ENCODE measurements around the gene ARAP1.

ARAP1 gene

DNA sequence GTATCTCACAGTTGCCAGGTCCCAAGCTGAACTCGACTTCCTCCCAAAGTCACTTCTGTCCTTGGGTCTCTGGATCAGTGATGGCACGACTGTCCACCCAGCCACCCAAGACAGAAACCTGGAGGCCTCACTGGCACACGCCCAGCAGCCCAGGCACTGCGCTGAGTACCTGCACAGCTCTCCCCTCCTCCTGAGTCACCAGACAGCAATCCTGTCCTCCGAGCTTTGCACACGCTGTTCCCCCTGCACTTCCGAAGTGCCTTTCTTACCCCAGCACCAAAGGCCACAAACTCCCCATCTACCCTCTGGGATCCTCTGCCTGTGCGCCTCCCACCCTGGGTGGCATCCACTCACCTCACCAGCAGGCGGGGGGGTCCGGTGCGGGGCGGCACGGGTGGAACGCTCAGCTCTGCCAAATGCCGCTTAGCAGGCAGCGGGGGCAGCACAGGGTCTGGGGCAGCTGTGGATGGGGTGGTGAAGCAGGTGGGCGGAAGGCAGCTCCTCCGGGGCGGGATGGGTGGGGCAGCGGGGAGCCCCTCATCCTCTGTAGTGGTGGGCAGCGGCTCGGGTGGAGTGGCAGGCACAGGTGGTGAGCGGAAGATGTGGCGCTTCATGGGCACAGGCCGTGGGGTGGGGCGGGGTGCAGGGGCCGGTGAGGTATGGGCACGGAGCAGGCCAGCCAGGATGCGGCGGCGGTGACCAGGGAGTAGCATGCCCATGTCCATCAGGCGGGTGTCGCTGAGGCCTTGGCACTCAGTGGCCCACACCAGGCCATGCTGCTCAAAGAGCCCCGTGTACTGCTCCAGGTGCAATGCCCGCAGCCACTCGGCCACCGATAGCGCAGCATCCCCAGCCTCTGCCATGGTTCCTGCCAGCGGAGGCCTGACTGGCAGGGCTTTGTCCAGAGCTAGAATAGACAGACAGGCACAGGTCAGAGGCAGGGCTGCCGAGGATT lies 25.7 kb downstream of the ARAP1 start:
- TF ChIP-seq, protein P1, sequence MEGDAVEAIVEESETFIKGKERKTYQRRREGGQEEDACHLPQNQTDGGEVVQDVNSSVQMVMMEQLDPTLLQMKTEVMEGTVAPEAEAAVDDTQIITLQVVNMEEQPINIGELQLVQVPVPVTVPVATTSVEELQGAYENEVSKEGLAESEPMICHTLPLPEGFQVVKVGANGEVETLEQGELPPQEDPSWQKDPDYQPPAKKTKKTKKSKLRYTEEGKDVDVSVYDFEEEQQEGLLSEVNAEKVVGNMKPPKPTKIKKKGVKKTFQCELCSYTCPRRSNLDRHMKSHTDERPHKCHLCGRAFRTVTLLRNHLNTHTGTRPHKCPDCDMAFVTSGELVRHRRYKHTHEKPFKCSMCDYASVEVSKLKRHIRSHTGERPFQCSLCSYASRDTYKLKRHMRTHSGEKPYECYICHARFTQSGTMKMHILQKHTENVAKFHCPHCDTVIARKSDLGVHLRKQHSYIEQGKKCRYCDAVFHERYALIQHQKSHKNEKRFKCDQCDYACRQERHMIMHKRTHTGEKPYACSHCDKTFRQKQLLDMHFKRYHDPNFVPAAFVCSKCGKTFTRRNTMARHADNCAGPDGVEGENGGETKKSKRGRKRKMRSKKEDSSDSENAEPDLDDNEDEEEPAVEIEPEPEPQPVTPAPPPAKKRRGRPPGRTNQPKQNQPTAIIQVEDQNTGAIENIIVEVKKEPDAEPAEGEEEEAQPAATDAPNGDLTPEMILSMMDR (conservative IDR thresholded peaks at IDR 0.05; ENCODE audit: low read length), result no peak
- TF ChIP-seq EZH2phosphoT487 (IDR thresholded peaks at IDR 0.05; ENCODE audit: borderline replicate concordance), result no peak
- Histone ChIP-seq H3K27me3 (ENCODE audit: insufficient read depth, low read length, poor library complexity, severe bottlenecking) (no peaks in the 10 kb centered on the region), H3K4me1 (ENCODE audit: insufficient read depth, low read length, poor library complexity, severe bottlenecking) (peaks cover 12% of the 10 kb centered on the region), H3K9me3 (ENCODE audit: insufficient read depth, low read depth, low read length) (no peaks in the 10 kb centered on the region), H3K79me2 (ENCODE audit: insufficient read depth, low read length) (peaks cover 30% of the 10 kb centered on the region), H3K36me3 (ENCODE audit: insufficient read depth, low read length) (peaks cover 29% of the 10 kb centered on the region; the same call in 1 of the 2 replicates), H3K9ac (ENCODE audit: low read depth, low read length, poor library complexity, severe bottlenecking) (no peak overlapping the region), H3F3A (ENCODE audit: low read depth) (no peaks in the 10 kb centered on the region), H3K4me3 (ENCODE audit: low read length, poor library complexity, severe bottlenecking) (no peak overlapping the region), H3K9me2 (replicated peaks; ENCODE audit: low read depth, low read length) (no peaks in the 10 kb centered on the region), H2AFZ (ENCODE audit: low read length) (no peak overlapping the region), H3K4me2 (ENCODE audit: low read depth, low read length, poor library complexity, severe bottlenecking) (no peak overlapping the region), H4K20me1 (ENCODE audit: insufficient read depth, low read length, poor library complexity, severe bottlenecking) (no peaks in the 10 kb centered on the region)

DNA sequence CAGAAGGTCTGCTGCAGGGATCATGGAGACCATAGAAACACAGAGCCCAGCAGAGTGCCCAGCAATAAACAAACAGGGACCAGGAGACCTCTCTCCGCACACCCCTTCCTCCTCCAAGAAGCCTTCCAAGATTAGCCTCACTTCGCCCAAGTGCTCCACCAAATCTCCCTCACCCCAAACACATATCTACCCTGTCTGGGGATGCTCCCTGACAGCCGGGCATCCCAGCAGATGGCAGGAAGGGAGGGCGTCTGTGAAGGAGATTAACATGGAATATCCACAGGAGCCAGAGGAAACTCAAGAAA lies 26.5 kb downstream of the ARAP1 start:
- no peak overlapping the region for H3K9ac ChIP-seq (ENCODE audit: low read depth, low read length, poor library complexity, severe bottlenecking)
- no peak overlapping the region for H3K4me2 ChIP-seq (ENCODE audit: low read depth, low read length, poor library complexity, severe bottlenecking)
- H2AFZ ChIP-seq (ENCODE audit: low read length), result no peak overlapping the region
- H3K27me3 ChIP-seq (ENCODE audit: insufficient read depth, low read length, poor library complexity, severe bottlenecking), result no peaks in the 10 kb centered on the region
- no peaks in the 10 kb centered on the region for H3F3A ChIP-seq (ENCODE audit: low read depth)
- H4K20me1 ChIP-seq (ENCODE audit: insufficient read depth, low read length, poor library complexity, severe bottlenecking), result peaks cover 7% of the 10 kb centered on the region
- H3K4me1 ChIP-seq (ENCODE audit: insufficient read depth, low read length, poor library complexity, severe bottlenecking), result peaks cover 21% of the 10 kb centered on the region
- no peak overlapping the region for H3K4me3 ChIP-seq (ENCODE audit: low read length, poor library complexity, severe bottlenecking)
- no peaks in the 10 kb centered on the region for H3K9me3 ChIP-seq (ENCODE audit: insufficient read depth, low read depth, low read length)
- TF ChIP-seq EZH2phosphoT487 (IDR thresholded peaks at IDR 0.05; ENCODE audit: borderline replicate concordance), result no peak
- TF ChIP-seq, protein P1 (conservative IDR thresholded peaks at IDR 0.05; ENCODE audit: low read length), result no peak
- H3K36me3 ChIP-seq (ENCODE audit: insufficient read depth, low read length), result peaks cover 22% of the 10 kb centered on the region; the same call in 1 of the 2 replicates
- peaks cover 38% of the 10 kb centered on the region for H3K79me2 ChIP-seq (ENCODE audit: insufficient read depth, low read length)
- no peaks in the 10 kb centered on the region for H3K9me2 ChIP-seq (replicated peaks; ENCODE audit: low read depth, low read length)

DNA sequence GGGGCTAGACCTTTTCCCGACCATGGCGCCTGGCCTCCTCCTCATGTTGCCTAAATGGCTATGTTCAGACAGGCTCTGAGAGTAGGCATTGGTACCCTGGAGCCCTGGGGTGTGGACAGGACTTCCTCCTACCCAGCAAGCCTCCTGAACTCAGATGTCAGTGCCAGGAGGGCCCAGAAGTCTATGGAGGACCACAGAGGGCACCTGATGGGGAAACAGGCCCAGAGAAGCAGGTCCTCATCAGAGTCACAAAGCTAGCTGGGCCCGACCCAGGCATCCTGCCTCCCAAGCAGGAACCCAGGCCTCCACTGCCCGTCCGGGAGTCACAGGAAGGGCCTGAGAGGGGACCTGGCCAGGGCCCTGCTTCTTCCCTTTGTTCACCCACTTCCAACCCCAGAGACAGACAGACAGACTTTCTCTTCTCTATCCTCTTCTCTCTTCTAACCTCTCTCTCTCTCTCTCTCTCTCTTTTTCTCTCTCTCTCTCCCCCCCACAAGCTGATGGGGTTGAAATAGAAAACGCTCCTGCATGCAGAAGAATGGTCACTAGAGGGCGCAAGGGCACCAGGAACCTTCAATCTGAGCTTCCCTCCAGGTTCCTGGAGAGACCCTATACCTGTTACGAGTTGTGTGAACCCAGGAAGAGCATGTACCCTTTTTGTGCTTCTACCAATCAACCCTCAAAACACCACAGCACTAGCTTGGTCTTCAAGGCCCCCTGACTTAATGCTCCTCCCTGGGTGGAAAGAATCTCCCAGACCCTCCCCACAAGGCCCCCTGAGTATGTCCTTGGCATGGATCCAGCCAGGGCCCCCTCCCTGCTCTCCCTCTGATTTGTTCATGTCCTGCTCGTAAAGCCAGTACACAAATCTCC lies 27.1 kb downstream of the ARAP1 start:
- Histone ChIP-seq H3K9me2 (replicated peaks; ENCODE audit: low read depth, low read length) (no peaks in the 10 kb centered on the region), H3K27me3 (ENCODE audit: insufficient read depth, low read length, poor library complexity, severe bottlenecking) (no peaks in the 10 kb centered on the region), H3K36me3 (ENCODE audit: insufficient read depth, low read length) (peaks cover 24% of the 10 kb centered on the region; the same call in 1 of the 2 replicates), H3K4me1 (ENCODE audit: insufficient read depth, low read length, poor library complexity, severe bottlenecking) (peaks cover 27% of the 10 kb centered on the region), H4K20me1 (ENCODE audit: insufficient read depth, low read length, poor library complexity, severe bottlenecking) (peaks cover 13% of the 10 kb centered on the region), H3K4me2 (ENCODE audit: low read depth, low read length, poor library complexity, severe bottlenecking) (no peak overlapping the region), H3K79me2 (ENCODE audit: insufficient read depth, low read length) (peaks cover 44% of the 10 kb centered on the region), H3K9ac (ENCODE audit: low read depth, low read length, poor library complexity, severe bottlenecking) (no peak overlapping the region), H2AFZ (ENCODE audit: low read length) (no peak overlapping the region), H3K4me3 (ENCODE audit: low read length, poor library complexity, severe bottlenecking) (no peak overlapping the region), H3F3A (ENCODE audit: low read depth) (no peaks in the 10 kb centered on the region), H3K9me3 (ENCODE audit: insufficient read depth, low read depth, low read length) (no peaks in the 10 kb centered on the region)
- no peak for TF ChIP-seq EZH2phosphoT487 (IDR thresholded peaks at IDR 0.05; ENCODE audit: borderline replicate concordance)
- TF ChIP-seq, protein P1 (conservative IDR thresholded peaks at IDR 0.05; ENCODE audit: low read length), result peak; percentile 95

All from Loucy (cell line).